ENCODE results near the gene OTOA.

GRCh38 chr16:21638573-21638975 is 25.2 kb upstream of the OTOA start:
- TF ChIP-seq POLR2A (IDR thresholded peaks at IDR 0.05; ENCODE audit: low read length) (no peak), GATA1 (IDR thresholded peaks at IDR 0.05; ENCODE audit: low read depth, low read length) (no peak)
